K562 (cell line): ENCODE results near the gene CUL1. TPM values are rescaled to one million over a fixed set of nuclear protein-coding genes. Genes with fewer than 3 reads are reported as not detected.

ENCODE experiments used
- ATAC-seq: fragments of 200-7000 bp; cut with Tn5 transposase; 3 replicates; pipeline ENCODE4 v1.9.1; 2020; ENCODE audit warnings: moderate library complexity
- BruUV-seq: library from RNA; stranded (reverse); fragments of 400-500 nt; replicated peaks from 2 replicates; lab custom pipeline; 2021; lab: Mats Ljungman, UMichigan
- CTCF ChIA-PET: fragments of 300-600 bp; formaldehyde crosslinking; extraction: SDS; loops from one replicate; lab custom pipeline; 2021; ENCODE audit warnings: low intra/inter-chr PET ratio; lab: Yijun Ruan, JAX
- POLR2A ChIA-PET: fragments of 300-600, 350-650 bp; sonication (Branson Sonifier 250); formaldehyde crosslinking; extraction: SDS; loops from one replicate; lab custom pipeline; 2021; ENCODE audit warnings: antibody characterized with exemption, inconsistent platforms; lab: Yijun Ruan, JAX
- DNase-seq, 4 experiments: peaks; one replicate each; pipeline versions ENCODE4 v3.0.0 to v3.0.0-alpha.2; 2011 to 2018; ENCODE audit warnings: low spot score in 3 of 4, mixed read lengths in 3 of 4; ENCODE audit errors: extremely low read depth in 1 of 4
- FAIRE-seq: peaks from 2 replicates; lab custom pipeline; 2011; peaks lifted over from hg19 to GRCh38; lab: Jason Lieb, UNC
- H2AFZ ChIP-seq: 2 replicates; pipeline ENCODE4 v1.6.0; 2011; ENCODE audit warnings: low read depth, low read length, control low read depth, inconsistent platforms
- H3K27ac ChIP-seq: fragments of 200-600 bp; 3 replicates; pipeline ENCODE4 v1.8.0; 2011; ENCODE audit warnings: low read depth, mild to moderate bottlenecking, control low read depth, inconsistent platforms, low read length, moderate library complexity, mixed read lengths; ENCODE audit errors: extremely low read depth
- H3K27me3 ChIP-seq, 2 experiments: fragments of 300-600 bp in 1 of 2; 2 replicates in 1 of 2; 3 replicates in 1 of 2; pipeline versions ENCODE4 v1.6.0 to v1.8.0; 2011; ENCODE audit warnings: inconsistent platforms in 2 of 2, low read length in 2 of 2, mild to moderate bottlenecking in 1 of 2, mixed read lengths in 1 of 2, moderate library complexity in 1 of 2; ENCODE audit not compliant: control insufficient read depth in 2 of 2, insufficient read depth in 2 of 2
- H3K36me3 ChIP-seq: fragments of 300-600 bp; 3 replicates; pipeline ENCODE4 v1.8.0; 2011; ENCODE audit warnings: mild to moderate bottlenecking, low read length, inconsistent platforms; ENCODE audit not compliant: control insufficient read depth, insufficient read depth
- H3K4me1 ChIP-seq, 2 experiments: fragments of 200-600 bp in 1 of 2; replicated peaks in 1 of 2; 2 replicates in 1 of 2; 3 replicates in 1 of 2; pipeline versions ENCODE4 v1.5.1 to v1.8.0; 2011; ENCODE audit warnings: inconsistent platforms in 2 of 2, low read length in 2 of 2, mild to moderate bottlenecking in 1 of 2, mixed read lengths in 1 of 2, moderate library complexity in 1 of 2; ENCODE audit not compliant: control insufficient read depth in 2 of 2, insufficient read depth in 2 of 2
- H3K4me2 ChIP-seq: 2 replicates; pipeline ENCODE4 v1.6.1; 2011; ENCODE audit warnings: low read length, control low read depth, inconsistent platforms, mixed read lengths; ENCODE audit not compliant: insufficient read depth
- H3K4me3 ChIP-seq: fragments of 200-600 bp; sonication (generic), shearing (Covaris generic); 2 replicates; pipeline ENCODE4 v1.5.1; 2016; ENCODE audit warnings: control low read depth, inconsistent platforms
- H3K79me2 ChIP-seq: fragments of 200-600 bp; 3 replicates; pipeline ENCODE4 v1.8.0; 2011; ENCODE audit warnings: low read length, inconsistent platforms; ENCODE audit not compliant: control insufficient read depth, insufficient read depth
- H3K9ac ChIP-seq, 2 experiments: 2 replicates each; pipeline versions ENCODE4 v1.6.0 to v1.6.1; 2011; ENCODE audit warnings: low read depth in 2 of 2, low read length in 2 of 2, control low read depth in 1 of 2, inconsistent platforms in 1 of 2, mild to moderate bottlenecking in 1 of 2, mixed read lengths in 1 of 2; ENCODE audit not compliant: insufficient read depth in 1 of 2
- H3K9me1 ChIP-seq: one replicate; pipeline ENCODE4 v1.6.0; 2011; ENCODE audit warnings: inconsistent platforms, mild to moderate bottlenecking, low read length, moderate library complexity; ENCODE audit not compliant: control insufficient read depth, insufficient read depth
- H3K9me3 ChIP-seq: replicated peaks from 2 replicates; pipeline ENCODE4 v1.5.1; 2011; ENCODE audit warnings: low read depth, low read length, inconsistent platforms; ENCODE audit not compliant: control insufficient read depth, insufficient read depth
- H4K20me1 ChIP-seq: replicated peaks from 2 replicates; pipeline ENCODE4 v1.6.1; 2011; ENCODE audit warnings: low read length, inconsistent platforms, mixed read lengths; ENCODE audit not compliant: control insufficient read depth, insufficient read depth
- CBX3 ChIP-seq, 2 experiments: IDR thresholded peaks; 1 replicate in 1 of 2; 2 replicates in 1 of 2; pipeline ENCODE4 v1.6.1; 2012; ENCODE audit warnings: inconsistent platforms in 2 of 2, low read length in 2 of 2, borderline replicate concordance in 1 of 2, control low read depth in 1 of 2
- CBX5 ChIP-seq: IDR thresholded peaks from 2 replicates; pipeline ENCODE4 v1.6.1; 2014; ENCODE audit warnings: low read depth, borderline replicate concordance
- KLF16 ChIP-seq: IDR thresholded peaks from 2 replicates; pipeline ENCODE4 v1.6.1; 2016; ENCODE audit warnings: antibody characterized with exemption
- MTF1 ChIP-seq: fragments of 250-450 bp; sonication (Bioruptor Pico); IDR thresholded peaks from 2 replicates; pipeline ENCODE4 v1.9.0; 2021; ENCODE audit warnings: moderate library complexity, mild to moderate bottlenecking, inconsistent platforms, borderline replicate concordance
- NFIX ChIP-seq: fragments of 250-450 bp; sonication (Bioruptor Pico); IDR thresholded peaks from 2 replicates; pipeline ENCODE4 v1.4.0; 2020; ENCODE audit warnings: low read depth, mild to moderate bottlenecking, moderate library complexity
- SP1 ChIP-seq: sonication (generic); formaldehyde crosslinking; IDR thresholded peaks from 2 replicates; pipeline ENCODE4 v1.8.1; 2022; ENCODE audit warnings: mild to moderate bottlenecking, missing genetic modification reagents
- ZBTB1 ChIP-seq: sonication (generic); formaldehyde crosslinking; IDR thresholded peaks from 2 replicates; pipeline ENCODE4 v1.8.1; 2023; ENCODE audit warnings: missing genetic modification reagents, low read depth, mild to moderate bottlenecking, borderline replicate concordance
- ZNF140 ChIP-seq: fragments of 250-450 bp; sonication (Bioruptor Pico); IDR thresholded peaks from 2 replicates; pipeline ENCODE4 v1.8.0; 2021; ENCODE audit warnings: moderate library complexity, mild to moderate bottlenecking, inconsistent platforms
- ZSCAN32 ChIP-seq: fragments of 450-650 bp; formaldehyde crosslinking; IDR thresholded peaks from 2 replicates; pipeline ENCODE4 v1.4.0; 2020; ENCODE audit warnings: mild to moderate bottlenecking, moderate library complexity
- WGBS: fragments of 100-300 bp; shearing (Covaris generic); methylation state at CpG from one replicate; pipeline ENCODE4 v1.1.6; 2016; ENCODE audit warnings: low coverage, mixed read lengths; ENCODE audit not compliant: insufficient coverage; ENCODE audit errors: missing lambda C conversion rate; 5-methylcytosine and 5-hydroxymethylcytosine counted together
- in situ Hi-C: fragments of 300-500 bp; cut with MboI; formaldehyde crosslinking; loops from 4 replicates; pipeline ENCODE4 v1.15.0; 2018; ENCODE audit warnings: inconsistent platforms, mixed read lengths
- intact Hi-C: fragments of 100-400 bp; cut with micrococcal nuclease; formaldehyde crosslinking; loops from 2 replicates; pipeline ENCODE4 v1.14.2; 2022
- polyA plus RNA-seq, 8 experiments: library from polyadenylated mRNA; depleted of rRNA in 4 of 8; stranded (reverse) in 5 of 8; unstranded in 3 of 8; fragments of >200 nt; fragmentation: Nextera tagmentation in 2 of 8; fragmentation: Illumina TruSeq in 1 of 8; extraction: Ambion mirVana in 2 of 8; extraction: Trizol in 1 of 8; gene quantifications; 2 replicates each; pipeline versions ENCODE4 v1.2.1 to v1.2.3, GENCODE V29; 2011 to 2014; ENCODE audit warnings: inconsistent platforms in 1 of 8, missing spikeins in 1 of 8
- total RNA-seq, 7 experiments: library from RNA; depleted of rRNA in 6 of 7; stranded (reverse); fragments of >200 nt in 6 of 7; fragmentation: Illumina TruSeq in 2 of 7; extraction: Trizol in 2 of 7; gene quantifications; 2 replicates each; pipeline versions ENCODE4 v1.2.1 to v1.2.3, GENCODE V29; 2011 to 2021; ENCODE audit warnings: low replicate concordance in 1 of 7
- TF ChIP-seq, protein P1 (sequence below): sonication (generic); formaldehyde crosslinking; IDR thresholded peaks from 2 replicates; pipeline ENCODE4 v1.8.1; 2023; ENCODE audit warnings: mild to moderate bottlenecking, missing genetic modification reagents
- TF ChIP-seq, protein P2 (sequence below): fragments of 200-800 bp; sonication (Bioruptor generic); IDR thresholded peaks from 2 replicates; pipeline ENCODE4 v1.6.1; 2017; ENCODE audit warnings: missing genetic modification characterization, missing compliant biosample characterization
- TF ChIP-seq, protein P3 (sequence below): fragments of 450-650 bp; formaldehyde crosslinking; IDR thresholded peaks from 2 replicates; pipeline ENCODE4 v1.4.0; 2020; ENCODE audit warnings: mild to moderate bottlenecking, moderate library complexity

Gene CUL1
- total and polyA plus RNA-seq, 9 of the 15 experiments (the other 6 are each of a cell fraction or from before 2014, with no cell fraction given) = 31.5 to 107 (median 96.5) TPM

DNA sequence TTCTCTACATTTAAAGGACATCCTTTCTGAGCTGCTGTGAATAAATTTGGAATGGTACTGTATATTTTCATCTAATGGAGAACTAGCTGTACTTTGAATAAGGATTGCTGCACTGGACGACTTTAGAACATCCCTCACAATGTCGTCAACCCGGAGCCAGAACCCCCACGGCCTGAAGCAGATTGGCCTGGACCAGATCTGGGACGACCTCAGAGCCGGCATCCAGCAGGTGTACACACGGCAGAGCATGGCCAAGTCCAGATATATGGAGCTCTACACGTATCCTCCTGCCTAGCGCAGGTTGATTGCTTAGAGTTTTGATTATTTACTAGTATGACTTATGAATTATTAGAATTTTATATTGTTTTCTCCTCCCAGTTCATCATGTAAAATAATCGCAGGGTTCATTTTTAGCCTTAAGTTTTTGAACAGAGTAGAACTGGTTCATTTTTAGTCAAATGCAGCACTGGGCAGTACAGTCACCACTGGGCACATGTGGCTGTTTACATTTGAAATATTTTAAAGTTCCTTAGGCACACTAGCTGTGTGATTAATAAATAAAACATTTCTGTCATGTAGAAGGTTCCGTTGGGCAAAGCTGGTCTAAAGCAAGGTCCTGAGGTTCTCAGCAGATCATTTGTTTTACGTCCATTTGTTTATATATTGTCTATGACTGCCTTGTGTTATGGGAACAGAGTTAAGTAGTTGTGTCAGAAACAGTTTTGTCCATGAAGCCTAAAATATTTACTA, 31.5 kb downstream of the CUL1 start:
- no peaks in the 10 kb centered on the region for H3K9me3 ChIP-seq
- peaks cover 93% of the 10 kb centered on the region for H3K79me2 ChIP-seq
- no peak overlapping the region for H3K9ac ChIP-seq
- ChIA-PET POLR2A (interaction anchor here (0.7 to 2.9 kb wide), 7 partner anchors 9 to 23 kb away, joined by 3 to 18 read pairs (median 5); no protein-coding TSS in a partner anchor), CTCF (no interaction called here)
- peaks cover 6% of the 10 kb centered on the region for H3K9me1 ChIP-seq
- DNase-seq (no peak), ATAC-seq (no peak), FAIRE-seq (no peak)
- peaks cover 58% of the 10 kb centered on the region for H3K36me3 ChIP-seq
- H3K4me3 ChIP-seq = no peak overlapping the region
- no peak for TF ChIP-seq ZSCAN32 (CRISPR knock-in tag)
- TF ChIP-seq ZBTB1 (CRISPR knock-in tag) = no peak
- TF ChIP-seq, protein P1, sequence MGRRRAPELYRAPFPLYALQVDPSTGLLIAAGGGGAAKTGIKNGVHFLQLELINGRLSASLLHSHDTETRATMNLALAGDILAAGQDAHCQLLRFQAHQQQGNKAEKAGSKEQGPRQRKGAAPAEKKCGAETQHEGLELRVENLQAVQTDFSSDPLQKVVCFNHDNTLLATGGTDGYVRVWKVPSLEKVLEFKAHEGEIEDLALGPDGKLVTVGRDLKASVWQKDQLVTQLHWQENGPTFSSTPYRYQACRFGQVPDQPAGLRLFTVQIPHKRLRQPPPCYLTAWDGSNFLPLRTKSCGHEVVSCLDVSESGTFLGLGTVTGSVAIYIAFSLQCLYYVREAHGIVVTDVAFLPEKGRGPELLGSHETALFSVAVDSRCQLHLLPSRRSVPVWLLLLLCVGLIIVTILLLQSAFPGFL (CRISPR knock-in tag) = no peak
- no peak for TF ChIP-seq SP1
- no peak for TF ChIP-seq CBX3 (IDR thresholded peaks at IDR 0.05; ENCODE audit: borderline replicate concordance in 1 of 2, low read length in 2 of 2)
- no peak for TF ChIP-seq CBX5
- no peak for TF ChIP-seq ZNF140 (CRISPR knock-in tag)
- TF ChIP-seq, protein P2, sequence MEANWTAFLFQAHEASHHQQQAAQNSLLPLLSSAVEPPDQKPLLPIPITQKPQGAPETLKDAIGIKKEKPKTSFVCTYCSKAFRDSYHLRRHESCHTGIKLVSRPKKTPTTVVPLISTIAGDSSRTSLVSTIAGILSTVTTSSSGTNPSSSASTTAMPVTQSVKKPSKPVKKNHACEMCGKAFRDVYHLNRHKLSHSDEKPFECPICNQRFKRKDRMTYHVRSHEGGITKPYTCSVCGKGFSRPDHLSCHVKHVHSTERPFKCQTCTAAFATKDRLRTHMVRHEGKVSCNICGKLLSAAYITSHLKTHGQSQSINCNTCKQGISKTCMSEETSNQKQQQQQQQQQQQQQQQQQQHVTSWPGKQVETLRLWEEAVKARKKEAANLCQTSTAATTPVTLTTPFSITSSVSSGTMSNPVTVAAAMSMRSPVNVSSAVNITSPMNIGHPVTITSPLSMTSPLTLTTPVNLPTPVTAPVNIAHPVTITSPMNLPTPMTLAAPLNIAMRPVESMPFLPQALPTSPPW (CRISPR knock-in tag) = no peak
- TF ChIP-seq NFIX (CRISPR knock-in tag) = no peak
- TF ChIP-seq KLF16 = no peak
- TF ChIP-seq MTF1 (CRISPR knock-in tag) = no peak
- TF ChIP-seq, protein P3, sequence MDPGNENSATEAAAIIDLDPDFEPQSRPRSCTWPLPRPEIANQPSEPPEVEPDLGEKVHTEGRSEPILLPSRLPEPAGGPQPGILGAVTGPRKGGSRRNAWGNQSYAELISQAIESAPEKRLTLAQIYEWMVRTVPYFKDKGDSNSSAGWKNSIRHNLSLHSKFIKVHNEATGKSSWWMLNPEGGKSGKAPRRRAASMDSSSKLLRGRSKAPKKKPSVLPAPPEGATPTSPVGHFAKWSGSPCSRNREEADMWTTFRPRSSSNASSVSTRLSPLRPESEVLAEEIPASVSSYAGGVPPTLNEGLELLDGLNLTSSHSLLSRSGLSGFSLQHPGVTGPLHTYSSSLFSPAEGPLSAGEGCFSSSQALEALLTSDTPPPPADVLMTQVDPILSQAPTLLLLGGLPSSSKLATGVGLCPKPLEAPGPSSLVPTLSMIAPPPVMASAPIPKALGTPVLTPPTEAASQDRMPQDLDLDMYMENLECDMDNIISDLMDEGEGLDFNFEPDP (CRISPR knock-in tag) = no peak
- H3K27ac ChIP-seq = no peak overlapping the region
- H2AFZ ChIP-seq = no peak overlapping the region
- in situ Hi-C loops (no loop called here), intact Hi-C loops (no loop called here)
- BruUV-seq = no TSS peak
- H3K4me2 ChIP-seq = no peak overlapping the region
- WGBS = 88% methylated on average over 12 of the region's 12 CpGs
- peaks cover 0 to 5% of the 10 kb centered on the region in 2 experiments; a peak in 2 of 5 replicates for H3K4me1 ChIP-seq
- no peaks in the 10 kb centered on the region for H3K27me3 ChIP-seq
- H4K20me1 ChIP-seq = peaks cover 27% of the 10 kb centered on the region
